Activated CD8-positive, alpha-beta T cell treated with anti-CD3 and anti-CD28 coated beads, Interleukin-2, amount 10 ng/mL, durations not matched to agents 7 days and 5 days (primary cell): ENCODE results near the gene CDSN. TPM values are rescaled to one million over a fixed set of nuclear protein-coding genes. Genes with fewer than 3 reads are reported as not detected.

ENCODE experiments used
- ATAC-seq: fragments of 150-1000 bp; cut with Tn5 transposase; one replicate; pipeline ENCODE4 v1.10.0; 2021; ENCODE audit warnings: moderate library complexity
- CTCF ChIA-PET: fragments of 350-600 bp; sonication (Branson Sonifier 250); formaldehyde crosslinking; loops from one replicate; lab custom pipeline; 2021; ENCODE audit warnings: antibody characterized with exemption; lab: Charles Lee
- POLR2A ChIA-PET: fragments of 350-600 bp; sonication (Branson Sonifier 250); formaldehyde crosslinking; loops from one replicate; lab custom pipeline; 2021; ENCODE audit warnings: antibody characterized with exemption; lab: Charles Lee
- DNase-seq: peaks from one replicate; pipeline ENCODE4 v3.0.0-alpha.2; 2020
- H3K27ac Mint-ChIP-seq: one replicate; pipeline ENCODE4 v1.8.0; 2021; ENCODE audit warnings: mild to moderate bottlenecking, mixed read lengths
- H3K27me3 Mint-ChIP-seq: one replicate; pipeline ENCODE4 v1.8.0; 2021; ENCODE audit warnings: low read depth, mixed read lengths
- H3K36me3 Mint-ChIP-seq: one replicate; pipeline ENCODE4 v1.8.0; 2021; ENCODE audit warnings: low read depth, mixed read lengths
- H3K4me1 Mint-ChIP-seq: one replicate; pipeline ENCODE4 v1.8.0; 2021; ENCODE audit warnings: low read depth, mixed read lengths
- H3K4me3 Mint-ChIP-seq: one replicate; pipeline ENCODE4 v1.8.0; 2021; ENCODE audit warnings: mild to moderate bottlenecking, mixed read lengths
- H3K9me3 Mint-ChIP-seq: one replicate; pipeline ENCODE4 v1.8.0; 2022; ENCODE audit warnings: mixed read lengths; ENCODE audit not compliant: insufficient read depth
- total RNA-seq, 2 experiments: library from RNA; stranded (reverse); gene quantifications; one replicate each; pipeline ENCODE4 v1.2.3, GENCODE V29; 2021

Gene CDSN
- total RNA-seq, 2 experiments from 2014 or later: not detected

DNA sequence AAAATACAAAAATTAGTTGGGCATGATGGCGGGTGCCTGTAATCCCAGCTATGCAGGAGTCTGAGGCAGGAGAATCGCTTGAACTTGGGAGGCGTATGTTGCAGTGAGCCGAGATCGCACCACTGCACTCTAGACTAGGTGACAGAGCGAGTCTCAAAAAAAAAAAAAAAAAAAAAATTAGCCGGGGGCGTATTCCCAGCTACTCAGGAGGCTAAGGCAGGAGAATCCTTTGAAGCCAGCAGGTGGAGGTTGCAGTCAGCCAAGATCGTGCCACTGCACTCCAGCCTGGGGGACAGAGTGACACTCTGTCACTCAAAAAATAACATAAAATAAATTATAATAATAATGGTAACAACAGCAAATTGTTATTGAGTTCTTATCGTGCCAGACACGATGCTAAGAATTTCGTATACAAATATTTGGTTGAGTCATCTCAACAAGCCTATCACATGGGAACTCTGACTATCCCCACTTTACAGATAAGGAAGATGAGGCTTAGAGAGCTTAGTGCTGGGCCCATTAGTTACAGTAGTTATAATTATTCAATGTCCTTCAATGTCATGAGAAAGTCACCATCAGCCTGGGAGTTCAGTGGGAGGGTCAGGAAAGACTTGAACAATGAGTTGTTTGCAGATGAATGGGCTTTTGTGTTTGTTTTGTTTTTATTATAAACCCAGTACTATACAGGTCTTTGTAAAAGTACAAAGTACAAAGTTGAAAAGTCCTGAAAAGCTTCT lies 27.3 kb downstream of the CDSN start:
- H3K9me3 Mint-ChIP-seq: no peaks in the 10 kb centered on the region
- no peaks in the 10 kb centered on the region for H3K36me3 Mint-ChIP-seq
- H3K4me1 Mint-ChIP-seq: peaks cover 16% of the 10 kb centered on the region
- no peak for ATAC-seq
- ChIA-PET CTCF (interaction anchor here (0.9 to 2.4 kb wide), 5 partner anchors 9 to 639 kb away, joined by 3 to 11 read pairs (median 6); no protein-coding TSS in a partner anchor), POLR2A (interaction anchor here (1.4 kb wide), 1 partner anchor 13 kb away, joined by 4 read pairs; no protein-coding TSS in a partner anchor)
- H3K27me3 Mint-ChIP-seq: peaks cover 2% of the 10 kb centered on the region
- no peak overlapping the region for H3K4me3 Mint-ChIP-seq
- DNase-seq: no peak
- H3K27ac Mint-ChIP-seq: no peak overlapping the region

DNA sequence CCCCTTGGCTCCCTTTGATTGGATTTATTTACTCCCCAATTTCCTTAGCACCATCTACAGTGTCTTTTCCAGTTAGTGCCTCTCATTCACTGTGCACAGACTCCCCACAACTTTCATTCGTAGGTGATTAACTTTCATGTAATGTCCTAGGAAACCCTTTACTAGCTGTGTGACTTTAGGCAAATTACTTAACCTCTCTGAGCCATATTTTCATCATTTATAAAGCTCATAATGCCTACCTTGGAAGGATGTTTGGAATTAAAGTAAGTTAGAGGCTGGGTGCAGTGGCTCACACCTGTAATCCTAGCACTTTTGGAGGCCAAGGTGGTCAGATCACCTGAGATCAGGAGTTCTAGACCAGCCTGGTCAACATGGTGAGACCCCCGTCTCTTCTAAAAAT lies 28.0 kb downstream of the CDSN start:
- CTCF ChIA-PET: interaction anchor here (1.2 to 3.5 kb wide), 4 partner anchors 11 to 550 kb away, joined by 3 to 27 read pairs (median 6); no protein-coding TSS in a partner anchor
- peaks cover 17% of the 10 kb centered on the region for H3K4me1 Mint-ChIP-seq
- no peak for ATAC-seq
- H3K27me3 Mint-ChIP-seq: no peaks in the 10 kb centered on the region
- H3K27ac Mint-ChIP-seq: no peak overlapping the region
- no peak overlapping the region for H3K4me3 Mint-ChIP-seq
- no peak for DNase-seq
- POLR2A ChIA-PET: no interaction called here
- no peaks in the 10 kb centered on the region for H3K36me3 Mint-ChIP-seq
- H3K9me3 Mint-ChIP-seq: no peaks in the 10 kb centered on the region

DNA sequence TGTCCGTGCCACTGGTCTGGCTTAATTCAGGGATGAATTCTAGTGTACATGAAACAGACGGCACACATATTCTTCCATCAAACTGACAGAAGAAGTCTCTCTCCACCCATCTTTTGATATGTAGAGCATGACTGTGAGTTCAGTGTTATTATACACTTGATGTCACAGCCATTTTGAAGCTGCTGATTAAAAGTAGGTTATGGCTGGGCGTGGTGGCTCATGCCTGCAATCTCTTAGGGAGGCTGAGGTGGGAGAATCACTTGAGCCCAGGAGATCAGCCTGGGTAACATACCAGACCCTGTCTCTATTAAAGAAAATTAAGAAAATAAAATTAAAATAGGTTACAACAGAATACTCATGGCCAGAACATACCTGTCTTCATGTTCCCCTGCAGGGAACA lies 28.6 kb downstream of the CDSN start:
- DNase-seq (no peak), ATAC-seq (no peak)
- POLR2A ChIA-PET: interaction anchor here (1.1 kb wide), 1 partner anchor 409 kb away, joined by 4 read pairs; no protein-coding TSS in a partner anchor
- H3K4me3 Mint-ChIP-seq: no peak overlapping the region
- H3K27ac Mint-ChIP-seq: no peak overlapping the region
- H3K36me3 Mint-ChIP-seq: no peaks in the 10 kb centered on the region
- peaks cover 4% of the 10 kb centered on the region for H3K27me3 Mint-ChIP-seq
- peaks cover 23% of the 10 kb centered on the region for H3K4me1 Mint-ChIP-seq
- no peaks in the 10 kb centered on the region for H3K9me3 Mint-ChIP-seq
- CTCF ChIA-PET: interaction anchor here (1.2 to 3.5 kb wide), 4 partner anchors 12 to 610 kb away, joined by 3 to 27 read pairs (median 3); no protein-coding TSS in a partner anchor

DNA sequence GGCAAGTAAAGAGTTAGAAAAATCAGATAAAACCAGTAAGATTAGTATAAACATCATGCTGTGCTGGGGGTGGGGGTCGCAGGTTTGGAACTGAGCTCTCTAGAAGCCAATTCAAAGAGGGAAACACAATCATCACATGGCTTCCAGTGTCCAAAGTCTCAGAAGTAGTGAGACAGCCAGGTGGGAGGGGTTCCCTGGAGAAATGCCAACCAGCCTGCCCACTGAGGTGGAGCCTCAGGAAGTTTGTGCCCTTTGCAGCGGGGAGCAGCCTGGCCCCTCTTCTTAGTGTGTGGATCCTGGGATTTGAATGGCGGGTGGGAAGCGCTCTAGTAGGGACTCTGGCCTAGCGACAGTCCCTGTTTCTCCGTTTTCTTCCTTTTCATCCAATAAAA lies 29.3 kb downstream of the CDSN start:
- H3K27ac Mint-ChIP-seq: no peak overlapping the region
- no peaks in the 10 kb centered on the region for H3K36me3 Mint-ChIP-seq
- no peak for DNase-seq
- CTCF ChIA-PET: interaction anchor here (0.7 to 3.5 kb wide), 5 partner anchors 11 to 609 kb away, joined by 3 to 27 read pairs (median 4); no protein-coding TSS in a partner anchor
- POLR2A ChIA-PET: interaction anchor here (1.1 kb wide), 1 partner anchor 408 kb away, joined by 4 read pairs; no protein-coding TSS in a partner anchor
- peaks cover 4% of the 10 kb centered on the region for H3K27me3 Mint-ChIP-seq
- H3K9me3 Mint-ChIP-seq: no peaks in the 10 kb centered on the region
- no peak overlapping the region for H3K4me3 Mint-ChIP-seq
- ATAC-seq: no peak
- H3K4me1 Mint-ChIP-seq: peaks cover 23% of the 10 kb centered on the region

DNA sequence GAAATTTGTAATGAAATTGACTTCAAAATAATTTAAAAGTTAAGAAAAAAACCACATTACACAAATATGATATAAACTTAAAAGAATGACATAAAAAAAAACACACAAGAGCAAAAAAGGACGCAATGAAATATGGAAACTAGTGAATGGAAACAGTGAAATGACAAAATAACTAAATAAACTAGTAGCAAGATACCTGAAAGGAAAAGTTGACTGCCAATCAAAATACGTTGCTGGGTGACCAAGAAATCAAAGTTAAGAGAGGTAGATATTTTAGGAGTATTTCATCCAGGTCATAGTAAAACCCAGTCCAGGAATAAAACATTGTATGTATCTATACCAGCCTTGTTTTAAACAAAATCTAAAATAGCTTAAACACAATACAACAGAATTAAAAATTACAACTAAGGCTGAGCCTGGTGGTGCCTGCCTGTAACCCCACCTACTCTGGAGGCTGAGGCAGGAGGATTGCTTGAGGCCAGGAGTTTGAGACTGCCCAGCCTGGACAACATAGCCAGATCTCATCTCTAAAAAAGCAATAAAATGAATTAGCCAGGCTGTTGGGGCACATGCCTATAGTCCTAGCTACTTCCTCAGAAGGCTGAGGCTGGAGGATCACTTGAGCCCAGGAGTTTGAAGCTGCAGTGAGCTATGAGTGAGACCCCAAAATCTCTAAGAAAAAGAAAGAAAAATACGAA lies 29.8 kb downstream of the CDSN start:
- DNase-seq (no peak), ATAC-seq (no peak)
- H3K27me3 Mint-ChIP-seq: peaks cover 8% of the 10 kb centered on the region
- H3K36me3 Mint-ChIP-seq: no peaks in the 10 kb centered on the region
- CTCF ChIA-PET: interaction anchor here (0.7 to 3.5 kb wide), 5 partner anchors 11 to 608 kb away, joined by 3 to 27 read pairs (median 4); no protein-coding TSS in a partner anchor
- no peaks in the 10 kb centered on the region for H3K9me3 Mint-ChIP-seq
- POLR2A ChIA-PET: no interaction called here
- H3K4me3 Mint-ChIP-seq: no peak overlapping the region
- no peak overlapping the region for H3K27ac Mint-ChIP-seq
- H3K4me1 Mint-ChIP-seq: peaks cover 23% of the 10 kb centered on the region

DNA sequence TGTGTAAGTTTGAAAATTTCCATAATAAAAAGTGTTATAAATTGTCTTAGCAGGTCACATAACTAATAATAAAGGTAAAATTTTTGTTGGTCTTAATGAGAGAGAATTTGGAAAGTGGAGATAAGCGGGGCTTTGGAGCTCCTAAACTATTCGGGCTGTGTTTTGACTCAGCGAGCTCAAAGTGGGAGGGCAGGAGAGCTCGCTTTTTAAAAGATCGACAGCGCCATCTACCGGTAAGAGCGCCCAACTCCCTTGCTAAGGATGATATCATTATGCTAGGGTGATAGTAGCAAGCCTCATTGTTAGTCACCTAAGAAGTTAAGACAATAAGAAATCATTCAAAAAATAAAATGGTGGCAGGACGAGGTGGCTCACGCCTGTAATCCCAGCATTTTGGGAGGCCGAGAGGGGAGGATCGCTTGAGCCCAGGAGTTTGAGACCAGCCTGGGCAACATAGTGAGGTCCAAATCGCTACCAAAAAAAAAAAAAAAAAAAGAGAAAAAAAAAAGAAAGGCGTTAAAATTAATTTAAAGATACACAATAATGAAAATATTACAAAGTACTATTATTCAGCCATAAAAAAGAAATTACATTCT lies 32.7 kb downstream of the CDSN start:
- DNase-seq (peak; percentile 91), ATAC-seq (peak; percentile 90)
- POLR2A ChIA-PET: no interaction called here
- H3K27me3 Mint-ChIP-seq: peaks cover 14% of the 10 kb centered on the region
- CTCF ChIA-PET: interaction anchor here (0.6 to 3.8 kb wide), 74 partner anchors 9 to 603 kb away, joined by 3 to 83 read pairs (median 4); partner anchors contain the start of genes CDSN, GTF2H4 and VARS2
- H3K4me1 Mint-ChIP-seq: peaks cover 9% of the 10 kb centered on the region
- no peaks in the 10 kb centered on the region for H3K36me3 Mint-ChIP-seq
- H3K27ac Mint-ChIP-seq: no peak overlapping the region
- H3K9me3 Mint-ChIP-seq: no peaks in the 10 kb centered on the region
- H3K4me3 Mint-ChIP-seq: no peak overlapping the region

DNA sequence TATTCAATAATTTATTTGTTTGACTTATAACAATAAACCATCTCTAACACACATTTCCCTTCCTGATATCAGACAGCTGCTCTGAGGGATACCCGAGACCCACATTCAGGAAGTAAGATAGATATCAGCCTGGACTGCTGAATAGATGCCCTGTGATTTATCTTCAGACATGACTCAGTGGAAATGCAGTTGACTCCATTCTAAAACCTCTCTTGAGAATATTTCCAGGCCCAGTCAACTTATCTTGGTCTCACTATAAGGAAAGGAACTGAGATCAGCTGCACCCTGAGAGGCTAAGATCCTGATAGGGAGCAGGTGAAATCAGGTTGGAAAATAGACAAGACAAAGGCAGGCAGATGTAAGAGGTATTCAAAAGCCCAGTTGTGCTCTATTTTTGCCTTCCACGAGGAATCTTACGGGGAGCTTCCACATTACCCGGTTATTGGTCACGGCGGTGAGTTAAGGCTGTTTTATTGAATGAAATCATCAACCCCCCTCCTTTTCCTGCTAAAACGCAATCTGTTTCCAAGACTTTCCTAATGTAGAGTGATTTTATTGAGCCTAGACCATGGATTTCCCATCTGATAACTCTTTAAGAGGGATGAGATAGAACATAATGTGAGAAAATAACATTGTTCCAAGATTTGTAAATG lies 33.3 kb downstream of the CDSN start:
- no peak overlapping the region for H3K27ac Mint-ChIP-seq
- POLR2A ChIA-PET: no interaction called here
- DNase-seq (no peak), ATAC-seq (no peak)
- peaks cover 14% of the 10 kb centered on the region for H3K27me3 Mint-ChIP-seq
- no peaks in the 10 kb centered on the region for H3K9me3 Mint-ChIP-seq
- CTCF ChIA-PET: interaction anchor here (0.6 to 3.8 kb wide), 74 partner anchors 8 to 603 kb away, joined by 3 to 83 read pairs (median 4); partner anchors contain the start of genes CDSN, GTF2H4 and VARS2
- H3K4me1 Mint-ChIP-seq: peaks cover 9% of the 10 kb centered on the region
- H3K4me3 Mint-ChIP-seq: no peak overlapping the region
- H3K36me3 Mint-ChIP-seq: no peaks in the 10 kb centered on the region

DNA sequence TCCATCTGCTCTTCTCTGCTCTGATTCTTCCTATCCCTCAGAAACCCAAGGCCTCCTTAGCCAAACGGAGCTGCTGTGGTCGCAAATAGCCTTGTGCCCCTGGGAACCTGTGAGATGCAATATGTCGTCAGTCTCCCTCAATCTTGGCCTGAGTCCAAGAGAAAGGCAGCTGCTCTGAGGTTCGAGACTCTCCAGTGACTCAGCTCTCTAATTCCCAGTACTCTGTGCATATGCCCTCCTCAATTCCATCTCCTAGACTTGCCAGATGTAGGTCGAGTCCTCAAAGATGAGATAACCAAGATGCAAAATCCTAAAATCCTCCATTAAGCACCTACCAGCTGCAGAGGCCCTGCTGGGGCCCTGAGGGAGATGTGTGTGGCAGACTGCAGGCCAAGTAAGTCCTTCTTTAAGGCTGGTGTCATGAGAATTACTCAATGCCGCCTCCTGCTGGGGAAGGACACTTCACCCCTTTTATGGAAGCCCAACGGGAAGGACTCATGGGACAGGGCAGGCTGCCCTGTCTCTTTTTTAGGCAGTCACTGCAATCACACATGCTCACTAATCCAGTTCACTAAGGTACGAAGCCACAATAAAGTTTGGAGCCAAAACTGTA lies 36.4 kb downstream of the CDSN start:
- ATAC-seq: no peak
- peaks cover 18% of the 10 kb centered on the region for H3K27me3 Mint-ChIP-seq
- ChIA-PET POLR2A (no interaction called here), CTCF (interaction anchor here (0.8 to 6.4 kb wide), 5 partner anchors 10 to 255 kb away, joined by 3 to 97 read pairs (median 4); partner anchors contain the start of gene VARS2)
- no peak overlapping the region for H3K4me3 Mint-ChIP-seq
- peaks cover 18% of the 10 kb centered on the region for H3K4me1 Mint-ChIP-seq
- peak; percentile 61 for DNase-seq
- H3K27ac Mint-ChIP-seq: no peak overlapping the region
- H3K9me3 Mint-ChIP-seq: no peaks in the 10 kb centered on the region
- no peaks in the 10 kb centered on the region for H3K36me3 Mint-ChIP-seq

DNA sequence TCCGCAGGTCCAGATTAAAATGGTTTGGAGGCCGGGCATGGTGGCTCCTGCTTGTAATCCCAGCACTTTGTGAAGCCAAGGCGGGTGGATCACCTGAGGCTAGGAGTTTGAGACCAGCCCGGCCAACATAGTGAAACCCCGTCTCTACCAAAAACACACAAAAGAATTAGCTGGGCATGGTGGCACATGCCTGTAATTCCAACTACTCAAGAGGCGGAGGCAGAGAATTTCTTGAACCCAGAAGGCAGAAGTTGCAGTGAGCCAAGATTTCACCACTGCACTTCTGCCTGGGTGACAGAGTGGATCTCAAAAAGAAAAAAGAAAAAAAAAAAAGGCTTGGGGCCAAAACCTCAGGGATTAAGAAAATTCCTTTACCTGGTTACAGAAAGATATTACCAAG lies 38.4 kb downstream of the CDSN start:
- ChIA-PET POLR2A (no interaction called here), CTCF (interaction anchor here (1.3 to 6.4 kb wide), 2 partner anchors 167 to 252 kb away, joined by 4 to 97 read pairs; partner anchors contain the start of gene VARS2)
- H3K27me3 Mint-ChIP-seq: peaks cover 16% of the 10 kb centered on the region
- H3K36me3 Mint-ChIP-seq: no peaks in the 10 kb centered on the region
- H3K4me3 Mint-ChIP-seq: no peak overlapping the region
- H3K27ac Mint-ChIP-seq: no peak overlapping the region
- no peak for DNase-seq
- H3K9me3 Mint-ChIP-seq: no peaks in the 10 kb centered on the region
- no peak for ATAC-seq
- peaks cover 12% of the 10 kb centered on the region for H3K4me1 Mint-ChIP-seq

DNA sequence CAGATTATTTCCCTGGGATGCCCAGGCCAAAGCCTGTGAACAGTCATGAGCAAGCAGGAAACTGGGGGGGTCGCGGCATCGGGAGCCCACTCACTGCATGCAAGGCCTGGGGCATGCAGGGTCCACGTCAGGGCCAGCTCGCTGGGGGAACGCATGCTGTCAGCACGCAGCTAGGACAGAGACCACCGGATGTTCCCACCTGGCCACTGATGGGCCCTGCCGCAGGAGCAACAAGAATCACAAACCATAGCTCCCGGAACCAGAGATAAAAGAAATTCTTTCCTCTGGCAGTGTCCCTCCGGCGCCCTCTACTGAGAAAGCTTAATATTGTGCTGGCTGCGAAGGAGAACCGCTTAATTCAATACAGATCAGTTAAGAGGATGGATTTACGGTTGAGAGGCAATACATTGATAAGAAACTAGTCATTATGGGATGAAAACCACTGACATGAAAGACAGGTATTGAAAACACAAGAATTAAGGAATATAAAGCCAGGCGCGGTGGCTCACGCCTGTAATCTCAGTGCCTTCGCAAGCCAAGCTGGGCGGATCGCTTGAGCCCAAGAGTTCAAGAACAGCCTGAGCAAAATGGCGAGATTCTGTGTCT lies 40.5 kb downstream of the CDSN start:
- H3K9me3 Mint-ChIP-seq: no peaks in the 10 kb centered on the region
- POLR2A ChIA-PET: interaction anchor here (1.2 kb wide), 1 partner anchor 14 kb away, joined by 4 read pairs; no protein-coding TSS in a partner anchor
- CTCF ChIA-PET: interaction anchor here (0.6 to 6.4 kb wide), 50 partner anchors 8 to 598 kb away, joined by 3 to 97 read pairs (median 4); partner anchors contain the start of genes DDR1, GTF2H4, TCF19 and VARS2
- ATAC-seq (peak; percentile 85), DNase-seq (peak; percentile 82)
- peaks cover 6% of the 10 kb centered on the region for H3K27me3 Mint-ChIP-seq
- peaks cover 9% of the 10 kb centered on the region for H3K4me1 Mint-ChIP-seq
- no peak overlapping the region for H3K27ac Mint-ChIP-seq
- no peaks in the 10 kb centered on the region for H3K36me3 Mint-ChIP-seq
- H3K4me3 Mint-ChIP-seq: peak overlapping the region; percentile 40
